ENCODE results near the gene NCEH1.

Gene NCEH1

DNA sequence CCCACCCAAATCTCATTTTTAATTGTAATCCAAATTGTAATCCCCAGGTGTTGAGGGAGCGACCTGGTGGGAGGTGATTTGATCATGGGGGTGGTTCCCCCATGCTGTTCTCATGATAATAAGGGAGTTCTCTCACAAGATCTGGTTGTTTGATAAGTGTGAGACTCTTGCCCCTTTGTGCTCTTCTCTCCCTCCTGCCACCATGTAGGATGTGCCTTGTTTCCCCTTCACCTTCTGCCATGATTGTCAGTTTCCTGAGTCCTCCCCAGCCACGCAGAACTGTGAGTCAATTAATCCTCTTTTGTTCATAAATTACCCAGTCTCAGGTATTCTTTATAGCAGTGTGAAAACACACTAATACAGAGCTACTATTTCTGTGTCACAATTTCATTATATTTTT is 88.7 kb downstream of the NCEH1 start:
- DNase-seq (ENCODE audit: low read depth), result no peak
- H3K4me3 ChIP-seq (ENCODE audit: low read depth, low read length), result no peak overlapping the region

DNA sequence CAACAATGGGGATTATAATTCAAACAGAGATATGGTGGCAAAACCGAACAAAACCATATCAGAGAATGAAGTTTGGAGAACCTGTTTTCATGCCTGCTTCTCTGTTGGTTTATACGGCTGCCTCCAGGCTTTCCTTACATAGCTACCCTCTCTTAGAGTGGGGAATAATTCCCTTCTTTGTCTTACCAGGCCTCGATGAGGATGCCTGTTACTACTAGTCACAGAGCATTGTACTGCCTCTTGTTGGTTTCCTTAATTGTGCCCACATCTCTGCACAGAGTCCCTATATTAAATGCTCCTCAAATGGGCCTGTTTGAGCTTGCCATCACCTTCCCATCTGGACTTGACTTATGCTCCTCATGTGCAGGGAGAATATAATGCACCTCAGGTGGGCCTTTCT is 92.9 kb downstream of the NCEH1 start:
- DNase-seq (ENCODE audit: low read depth), result no peak

DNA sequence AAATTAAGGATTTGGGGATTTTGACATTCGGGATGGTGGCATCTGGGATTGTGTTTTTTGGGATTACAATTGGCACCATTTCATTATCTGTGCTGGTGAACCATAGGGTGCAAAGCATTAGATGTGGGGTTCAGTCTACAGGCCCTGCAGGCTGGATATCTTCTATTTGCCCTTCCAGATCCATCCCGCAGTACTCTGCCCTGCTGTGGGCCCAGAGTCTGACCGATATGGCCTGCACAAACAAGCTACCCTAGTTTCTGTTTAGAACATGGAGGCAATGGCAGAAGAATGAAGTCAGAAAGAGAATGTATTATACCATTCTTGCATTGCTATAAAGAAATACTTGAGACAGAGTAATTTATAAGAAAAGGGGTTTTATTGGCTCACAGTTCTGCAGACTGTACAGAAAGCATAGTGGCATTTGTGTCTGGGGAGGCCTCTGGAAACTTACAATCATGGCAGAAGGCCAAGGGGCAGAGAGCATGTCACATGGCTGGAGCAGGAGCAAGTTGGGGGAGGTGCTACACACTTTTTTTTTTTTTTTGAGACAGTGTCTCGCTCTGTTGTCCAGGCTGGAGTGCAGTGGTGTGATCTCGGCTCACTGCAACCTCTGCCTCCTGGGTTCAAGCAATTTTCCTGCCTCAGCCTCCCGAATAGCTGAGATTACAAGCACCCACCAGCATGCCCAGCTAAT is 93.7 kb downstream of the NCEH1 start:
- no peak for DNase-seq (ENCODE audit: low read depth)
- no peak overlapping the region for H3K4me3 ChIP-seq (ENCODE audit: low read depth, low read length)

More for the DNA sequence above, 92.9 kb downstream of the NCEH1 start:
- no peak overlapping the region for H3K4me3 ChIP-seq (ENCODE audit: low read depth, low read length)

DNA sequence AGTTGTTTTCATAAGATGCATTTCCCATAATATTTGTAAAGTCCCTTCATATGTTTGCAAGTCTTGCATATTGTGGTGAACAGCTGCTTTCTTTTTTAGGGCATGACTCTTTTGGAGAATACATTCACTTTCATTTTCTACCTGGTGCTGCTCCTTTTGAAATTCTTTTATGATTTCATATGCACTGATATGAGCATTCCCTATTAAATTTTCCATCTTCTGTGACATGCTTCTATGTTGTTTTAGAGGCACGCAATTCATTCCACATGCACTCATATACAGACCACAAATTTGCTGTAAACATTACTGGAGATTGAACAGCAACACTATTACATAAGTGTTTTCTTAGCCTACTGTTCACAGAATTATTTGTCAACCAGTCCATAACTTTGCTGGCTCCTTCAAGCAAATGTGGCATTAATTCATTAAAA is 94.8 kb downstream of the NCEH1 start:
- DNase-seq (ENCODE audit: low read depth), result no peak
- H3K4me3 ChIP-seq (ENCODE audit: low read depth, low read length), result no peak overlapping the region

DNA sequence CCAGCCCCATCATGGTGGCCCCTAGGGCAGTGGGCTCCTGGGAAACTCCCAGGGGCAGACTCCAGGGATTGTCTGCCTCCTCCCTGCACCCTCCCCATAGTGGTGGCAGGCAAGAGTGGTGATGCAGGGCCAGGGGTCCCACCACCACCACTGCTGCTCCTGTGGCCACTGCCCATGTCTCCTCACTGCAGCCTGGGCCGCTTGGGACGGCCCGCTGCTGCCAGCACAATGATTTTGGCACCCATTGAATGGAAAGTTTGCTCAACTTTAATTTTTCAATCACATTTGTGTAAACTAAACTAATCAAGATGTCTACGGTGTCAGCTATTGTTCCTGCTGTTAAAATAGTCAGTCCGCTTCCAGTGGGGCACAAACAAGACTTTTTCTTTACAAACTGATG is 95.6 kb downstream of the NCEH1 start:
- no peak for DNase-seq (ENCODE audit: low read depth)
- H3K4me3 ChIP-seq (ENCODE audit: low read depth, low read length), result no peak overlapping the region

DNA sequence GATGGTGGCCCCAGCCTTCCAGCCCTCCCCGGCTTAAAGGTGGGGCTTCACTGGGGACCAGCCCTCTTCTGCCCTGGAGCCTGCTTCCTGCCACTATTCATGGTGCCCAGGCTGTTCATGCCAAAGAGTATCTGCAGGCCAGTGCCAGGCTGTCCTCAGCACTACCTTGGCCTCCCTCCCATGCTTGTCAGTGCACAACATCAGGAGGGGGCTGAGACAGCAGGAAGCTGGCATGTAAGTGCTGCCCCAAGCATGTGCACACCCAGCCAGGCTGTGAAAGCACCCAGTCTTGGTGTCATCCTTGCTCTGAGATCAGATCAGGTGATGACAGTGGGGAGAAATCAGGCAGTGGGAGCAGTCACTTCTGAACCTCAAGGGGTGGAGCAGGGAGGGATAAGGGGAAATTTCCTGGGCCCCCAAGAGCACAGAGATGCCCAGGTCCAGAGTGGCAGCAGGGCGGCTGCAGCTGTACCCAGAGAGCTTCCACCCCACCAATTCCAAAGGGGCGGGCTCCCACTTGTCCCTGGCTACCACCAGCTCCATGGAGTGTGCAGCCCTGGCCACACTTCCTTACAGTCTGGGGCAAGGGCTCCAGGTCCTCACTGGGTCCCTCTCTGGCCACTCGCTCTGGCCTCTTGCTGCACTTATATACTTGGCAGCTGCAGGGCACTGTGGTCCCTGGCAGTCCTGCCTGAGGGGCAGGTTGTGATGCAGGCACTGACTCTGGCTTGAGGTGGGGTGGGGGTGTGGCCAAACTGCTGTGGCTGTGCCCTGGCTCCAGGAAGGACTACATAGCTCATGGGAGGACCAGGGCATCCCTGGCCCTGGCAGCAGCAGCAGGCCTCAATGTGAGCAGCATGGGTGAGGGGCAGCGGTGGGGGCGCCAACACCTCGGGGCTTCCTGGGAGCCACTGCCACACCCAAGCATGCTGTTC is 96.3 kb downstream of the NCEH1 start:
- no peak for DNase-seq (ENCODE audit: low read depth)
- no peak overlapping the region for H3K4me3 ChIP-seq (ENCODE audit: low read depth, low read length)

DNA sequence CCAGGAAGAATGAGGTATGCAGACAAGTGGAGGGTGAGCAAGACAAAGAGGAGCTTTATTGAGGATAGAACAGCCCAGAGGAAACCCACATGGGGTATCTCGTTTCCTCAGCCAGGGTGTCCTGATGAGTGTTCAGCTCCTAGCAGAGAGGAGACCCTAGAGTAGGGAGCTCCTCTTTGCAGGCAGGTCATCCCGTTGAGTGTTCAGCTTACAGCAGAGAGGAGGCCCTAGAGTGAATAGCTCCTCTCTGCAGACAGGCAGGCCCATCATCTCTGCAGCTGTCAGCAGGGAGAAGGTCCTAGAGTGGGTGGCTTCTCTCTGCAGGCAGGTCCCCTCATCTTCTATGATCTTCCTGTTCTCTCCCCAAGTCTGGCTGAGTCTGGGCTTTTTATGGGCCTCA is 97.0 kb downstream of the NCEH1 start:
- DNase-seq (ENCODE audit: low read depth), result no peak
- H3K4me3 ChIP-seq (ENCODE audit: low read depth, low read length), result no peak overlapping the region

DNA sequence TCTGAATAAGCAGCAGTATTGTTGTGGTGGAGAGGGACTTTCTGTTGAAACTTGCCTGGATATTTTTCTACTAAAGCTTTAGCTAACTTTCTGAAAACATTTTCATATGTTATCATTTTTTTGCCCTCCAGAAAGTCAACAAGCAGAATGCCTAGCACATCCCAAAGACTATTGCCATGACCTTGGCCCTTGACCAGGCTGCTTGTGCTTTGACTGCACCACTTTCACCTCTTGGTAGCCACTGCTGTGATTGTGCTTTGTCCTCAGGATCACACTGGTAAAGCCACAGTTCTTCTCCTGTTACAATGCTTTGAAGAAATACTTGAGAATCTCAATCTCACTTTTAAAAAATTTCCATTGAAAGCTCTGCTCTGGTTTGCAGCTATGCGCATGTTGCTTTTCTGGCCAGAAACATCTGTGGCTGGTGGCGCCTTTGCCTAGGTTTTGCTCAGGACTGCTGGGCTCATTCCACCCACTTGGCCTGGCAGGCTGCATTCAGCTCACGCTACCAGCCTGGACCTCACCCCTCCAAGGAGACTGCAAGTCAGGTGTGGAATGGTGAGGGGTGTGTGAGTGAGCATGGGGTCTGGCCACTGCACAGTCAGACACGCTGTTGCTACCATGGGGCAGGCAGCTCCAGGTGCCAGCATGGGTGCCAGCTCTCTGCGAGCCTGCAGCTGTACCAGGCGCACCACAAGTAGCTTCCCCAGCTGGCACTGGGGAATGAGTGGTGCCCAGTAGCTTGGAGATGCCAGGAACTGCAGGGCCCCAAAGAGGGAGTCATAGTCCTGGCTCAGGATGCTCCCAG is 97.8 kb downstream of the NCEH1 start:
- H3K4me3 ChIP-seq (ENCODE audit: low read depth, low read length), result no peak overlapping the region
- no peak for DNase-seq (ENCODE audit: low read depth)

DNA sequence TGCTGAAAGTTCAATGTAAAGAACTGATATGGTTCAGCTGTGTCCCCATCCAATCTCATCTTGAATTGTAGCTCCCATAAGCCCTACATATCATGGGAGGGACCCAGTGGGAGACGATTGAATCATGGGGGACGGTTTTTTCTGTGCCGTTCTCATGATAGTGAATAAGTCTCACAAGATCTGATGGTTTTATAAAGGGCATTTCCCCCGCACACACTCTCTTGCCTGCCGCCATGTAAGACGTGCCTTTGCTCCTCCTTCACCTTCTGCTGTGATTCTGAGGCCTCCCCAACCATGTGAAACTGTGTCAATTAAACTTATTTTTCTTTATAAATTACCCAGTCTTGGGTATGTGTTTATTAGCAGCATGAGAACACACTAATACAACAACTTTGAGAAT is 101.1 kb downstream of the NCEH1 start:
- no peak overlapping the region for H3K4me3 ChIP-seq (ENCODE audit: low read depth, low read length)
- DNase-seq (ENCODE audit: low read depth), result no peak

DNA sequence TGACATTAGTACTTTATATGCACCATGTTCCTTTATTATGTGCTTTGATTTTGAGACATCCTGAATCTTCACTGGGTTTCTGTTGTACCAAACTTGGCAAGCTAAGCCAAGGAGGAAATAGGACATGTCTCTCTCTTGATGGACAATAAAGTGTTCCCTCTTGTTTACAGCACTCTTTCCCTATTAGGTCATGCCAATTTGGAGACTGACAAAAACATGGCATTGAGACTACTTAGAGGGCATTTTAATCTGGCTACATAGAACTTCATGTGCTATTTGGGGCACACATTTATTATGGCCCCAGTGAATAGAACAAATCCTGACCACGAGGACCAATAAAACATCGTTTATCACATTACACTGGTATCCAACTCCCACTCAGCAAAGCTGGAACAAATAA is 102.3 kb downstream of the NCEH1 start:
- H3K4me3 ChIP-seq (ENCODE audit: low read depth, low read length), result no peak overlapping the region
- DNase-seq (ENCODE audit: low read depth), result no peak

DNA sequence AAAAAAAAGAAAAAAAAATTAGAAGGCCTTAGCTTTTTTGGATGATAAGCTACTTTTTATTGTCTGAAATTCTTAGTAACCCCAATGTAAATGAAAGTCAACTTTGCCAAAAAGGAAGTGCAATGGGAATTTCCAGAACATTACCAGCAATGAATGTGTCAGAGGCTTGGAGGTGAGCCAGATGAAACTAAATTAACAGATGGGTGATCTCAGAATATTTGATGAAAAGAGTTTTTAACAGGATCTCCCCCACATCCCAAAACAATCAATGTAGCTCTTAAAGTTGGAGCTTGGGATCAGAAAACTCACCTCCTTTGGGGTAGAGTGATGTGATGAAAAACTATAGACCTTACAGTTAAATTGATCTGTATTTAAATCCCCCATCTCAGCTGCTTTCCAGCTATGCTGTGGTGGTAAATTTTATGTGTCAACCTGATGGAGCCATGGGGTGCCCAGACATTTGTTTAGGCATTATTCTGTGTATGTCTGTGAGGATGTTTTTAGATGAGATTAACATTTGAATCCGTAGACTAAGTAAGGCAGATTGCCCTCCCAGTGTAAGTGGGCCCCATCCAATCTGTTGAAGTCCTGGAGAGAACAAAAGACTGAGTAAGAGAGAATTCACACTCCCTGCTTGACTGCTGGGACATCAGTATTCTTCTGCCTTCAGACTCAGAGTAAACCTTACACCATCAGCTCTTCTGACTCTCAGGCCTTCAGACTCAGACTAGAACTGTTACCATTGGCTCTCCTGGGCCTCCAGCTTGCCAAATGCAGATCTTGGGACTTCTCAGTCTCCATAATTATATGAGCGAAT is 103.4 kb downstream of the NCEH1 start:
- DNase-seq (ENCODE audit: low read depth), result no peak
- no peak overlapping the region for H3K4me3 ChIP-seq (ENCODE audit: low read depth, low read length)

DNA sequence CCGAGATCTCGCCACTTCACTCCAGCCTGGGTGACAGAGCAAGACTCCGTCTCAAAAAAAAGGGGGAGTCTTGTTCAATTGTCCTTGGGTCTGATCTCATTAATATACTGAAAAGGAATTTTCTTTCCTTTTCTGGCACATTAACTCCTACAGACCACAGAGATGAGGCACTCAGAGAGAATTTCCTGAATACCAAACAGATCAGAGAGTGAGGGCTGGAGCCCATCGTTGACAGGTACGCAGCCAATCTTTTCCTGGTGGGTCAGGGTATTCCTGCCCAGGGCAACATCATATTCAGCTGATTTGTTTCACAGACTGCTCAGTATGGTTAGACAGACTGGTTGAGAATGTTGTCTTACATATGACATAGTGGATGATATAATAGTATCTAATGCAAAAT is 104.8 kb downstream of the NCEH1 start:
- DNase-seq (ENCODE audit: low read depth), result no peak
- no peak overlapping the region for H3K4me3 ChIP-seq (ENCODE audit: low read depth, low read length)

DNA sequence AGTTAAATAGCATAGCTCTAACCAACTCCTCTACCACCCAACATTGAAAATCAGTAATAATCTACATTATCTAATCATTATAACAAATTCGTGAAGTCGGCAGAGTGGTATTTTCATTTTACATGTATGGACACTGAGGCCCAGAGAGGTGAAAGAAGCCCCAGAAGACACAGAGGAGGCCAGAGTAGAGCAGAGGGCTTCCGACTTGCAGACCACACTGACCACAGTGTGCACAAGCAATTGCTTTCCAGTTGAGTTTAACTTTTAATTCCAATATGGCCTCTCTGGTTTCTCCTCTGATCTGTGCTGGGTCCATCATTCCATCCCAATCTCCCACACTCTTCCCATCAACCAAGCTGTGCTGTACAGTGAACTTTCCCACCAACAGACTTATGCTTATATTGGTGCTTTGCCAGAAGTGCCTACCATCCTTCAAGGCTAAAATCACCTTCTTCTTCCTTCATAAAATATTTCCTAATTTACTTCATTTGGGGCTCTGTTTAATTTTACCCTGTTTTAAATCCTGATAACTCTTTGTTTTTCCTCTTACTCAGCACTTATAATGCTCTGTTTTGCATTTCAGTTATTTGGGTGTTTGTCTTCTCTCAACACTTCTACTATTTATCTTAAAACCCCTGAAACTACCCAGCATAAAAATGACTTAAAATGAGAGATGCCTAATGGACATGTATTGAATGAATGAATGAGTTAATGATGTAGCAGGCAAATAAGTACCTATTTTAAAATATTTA is 105.8 kb downstream of the NCEH1 start:
- DNase-seq (ENCODE audit: low read depth), result no peak

DNA sequence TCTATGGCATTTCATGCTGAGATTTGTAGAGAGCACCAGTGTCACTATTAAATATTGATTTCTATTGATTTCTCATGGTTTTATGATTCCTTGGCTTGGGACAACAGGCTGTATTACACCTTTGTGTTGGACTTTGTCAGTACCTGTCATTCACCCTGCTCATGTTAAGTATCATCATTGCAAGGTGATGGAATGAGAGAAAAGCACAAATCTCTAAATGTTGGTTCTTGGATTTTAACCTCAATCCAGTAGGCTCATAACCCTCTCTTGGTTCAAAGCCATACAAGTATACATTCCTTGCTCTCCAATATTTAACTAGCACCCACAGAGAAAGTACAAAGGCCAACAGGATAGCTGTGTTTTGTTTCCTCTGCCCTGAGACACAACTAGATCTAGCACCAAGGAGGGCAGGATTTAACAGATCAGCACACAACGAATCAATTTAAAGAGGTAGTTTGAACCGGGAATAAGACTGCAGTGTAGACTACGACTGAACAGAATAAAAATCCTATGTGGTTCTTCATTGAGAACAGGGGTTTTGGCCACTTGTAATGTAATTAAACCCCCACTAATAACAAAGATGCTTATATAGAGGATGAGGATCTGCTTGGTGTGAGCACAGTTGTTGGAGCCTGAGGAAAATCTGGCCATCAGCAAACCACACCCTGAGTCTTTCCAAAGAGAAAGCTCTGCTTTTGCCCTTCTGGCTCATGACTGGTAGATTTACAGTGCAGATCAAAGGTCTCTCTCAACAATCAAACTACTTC is 109.6 kb downstream of the NCEH1 start:
- no peak overlapping the region for H3K4me3 ChIP-seq (ENCODE audit: low read depth, low read length)
- no peak for DNase-seq (ENCODE audit: low read depth)

More for the DNA sequence above, 105.8 kb downstream of the NCEH1 start:
- no peak overlapping the region for H3K4me3 ChIP-seq (ENCODE audit: low read depth, low read length)

DNA sequence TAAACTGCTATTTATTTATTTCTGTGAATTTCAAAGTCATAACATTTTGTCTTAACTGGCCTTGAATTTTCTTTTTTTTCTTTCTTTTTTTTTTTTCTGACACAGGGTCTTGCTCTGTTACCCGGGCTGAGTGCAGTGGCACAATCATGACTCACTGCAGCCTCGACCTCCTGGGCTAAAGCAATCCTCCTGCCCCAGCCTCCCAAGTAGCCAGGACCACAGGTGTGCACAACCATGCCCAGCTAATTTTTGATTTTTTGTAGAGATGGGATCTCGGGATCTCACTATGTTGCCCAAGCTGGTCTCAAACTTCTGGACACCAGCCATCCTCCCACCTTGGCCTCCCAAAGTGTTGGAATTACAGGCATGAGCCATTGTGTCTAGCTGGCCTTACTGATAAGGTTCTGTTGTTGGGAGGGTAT is 110.2 kb downstream of the NCEH1 start:
- no peak for DNase-seq (ENCODE audit: low read depth)
- H3K4me3 ChIP-seq (ENCODE audit: low read depth, low read length), result no peak overlapping the region

DNA sequence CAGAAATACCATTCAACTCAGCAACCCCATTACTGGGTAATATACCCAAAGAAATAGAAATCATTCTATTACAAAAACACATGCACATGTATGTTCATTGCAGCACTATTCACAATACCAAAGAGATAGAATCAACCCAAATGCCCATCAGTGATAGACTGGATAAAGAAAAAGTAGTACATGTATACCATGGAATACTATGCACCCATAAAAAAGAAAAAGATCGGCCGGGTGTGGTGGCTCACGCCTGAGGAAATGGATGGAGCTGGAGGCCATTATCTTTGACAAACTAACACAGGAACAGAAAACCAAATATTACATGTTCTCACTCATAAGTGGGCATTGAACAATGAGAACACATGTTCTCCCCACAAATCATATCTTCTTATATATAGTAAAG is 112.0 kb downstream of the NCEH1 start:
- H3K4me3 ChIP-seq (ENCODE audit: low read depth, low read length), result no peak overlapping the region
- no peak for DNase-seq (ENCODE audit: low read depth)

DNA sequence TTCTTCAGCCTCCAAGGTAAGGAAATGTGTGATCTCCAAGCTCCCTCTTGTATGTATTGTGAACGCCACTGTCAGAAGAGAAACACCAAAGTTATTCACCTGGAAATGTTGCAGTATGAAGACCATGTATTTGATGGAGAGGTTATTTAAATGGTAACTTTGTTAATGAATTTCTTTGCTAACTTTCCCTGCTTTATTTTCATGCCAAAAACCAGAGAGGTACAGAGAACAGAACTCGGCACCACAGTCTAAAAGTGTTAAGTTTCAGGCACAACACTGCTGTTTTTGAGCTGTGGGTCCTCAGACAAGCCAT is 114.5 kb downstream of the NCEH1 start:
- DNase-seq (ENCODE audit: low read depth), result no peak
- H3K4me3 ChIP-seq (ENCODE audit: low read depth, low read length), result no peak overlapping the region

Measured in skeletal muscle cell (primary cell).